DMS153 treated with DMSO at 0.1 percent for 48 hours (cell line): ENCODE data around the gene LCN15.

Experiments used
- DNase-seq: peaks from one replicate; lab custom pipeline; 2025; ENCODE audit not compliant: unreplicated experiment; lab: John Stamatoyannopoulos, UW

Gene LCN15

GRCh38 chr9:136741883-136742571 lies 22.3 kb downstream of the LCN15 start:
- DNase-seq, result no peak

- DNase-seq, result no peak
These were observed 23.1 kb downstream of the LCN15 start for GRCh38 chr9:136740971-136741882.

- no peak for DNase-seq
These were observed 23.8 kb downstream of the LCN15 start for GRCh38 chr9:136740491-136740890.

GRCh38 chr9:136740069-136740468 lies 24.2 kb downstream of the LCN15 start:
- DNase-seq, result no peak

GRCh38 chr9:136739509-136739908 lies 24.8 kb downstream of the LCN15 start:
- DNase-seq, result no peak

- DNase-seq, result no peak
These were observed 25.4 kb downstream of the LCN15 start for GRCh38 chr9:136738960-136739359.

- no peak for DNase-seq
These were observed 28.4 kb downstream of the LCN15 start for GRCh38 chr9:136735812-136736480.

GRCh38 chr9:136734837-136735496 lies 29.4 kb downstream of the LCN15 start:
- no peak for DNase-seq

GRCh38 chr9:136733611-136734010 lies 30.7 kb downstream of the LCN15 start:
- no peak for DNase-seq

- no peak for DNase-seq
These were observed 31.7 kb downstream of the LCN15 start for GRCh38 chr9:136732444-136733178.

GRCh38 chr9:136729926-136730325 lies 34.4 kb downstream of the LCN15 start:
- DNase-seq, result no peak

GRCh38 chr9:136729144-136729543 lies 35.2 kb downstream of the LCN15 start:
- DNase-seq, result no peak

- no peak for DNase-seq
These were observed 35.7 kb downstream of the LCN15 start for GRCh38 chr9:136728548-136729123.

GRCh38 chr9:136728080-136728547 lies 36.2 kb downstream of the LCN15 start:
- DNase-seq, result peak; percentile 75

GRCh38 chr9:136726631-136727191 lies 37.6 kb downstream of the LCN15 start:
- DNase-seq, result no peak

GRCh38 chr9:136726118-136726517 lies 38.2 kb downstream of the LCN15 start:
- no peak for DNase-seq

- DNase-seq, result no peak
These were observed 38.7 kb downstream of the LCN15 start for GRCh38 chr9:136725612-136726011.

- DNase-seq, result no peak
These were observed 39.5 kb downstream of the LCN15 start for GRCh38 chr9:136724772-136725171.

- DNase-seq, result no peak
These were observed 40.3 kb downstream of the LCN15 start for GRCh38 chr9:136723989-136724388.
